SKM-1 treated with dmso at 0.1 percent for 144 hours (cell line): ENCODE results near the gene PSMB1.
"Not testable (repeated sequence)": the region's sequence is repeated elsewhere in the genome, so short reads cannot be mapped to it uniquely, and the experiment has no call there.

Source experiments
- DNase-seq: peaks from one replicate; lab custom pipeline; 2025; ENCODE audit not compliant: unreplicated experiment; lab: John Stamatoyannopoulos, UW

The PSMB1 gene

GRCh38 chr6:170504479-170504878 is 48.6 kb downstream of the PSMB1 start:
- no peak for DNase-seq

- no peak for DNase-seq
Observed at GRCh38 chr6:170503414-170503761, 49.7 kb downstream of the PSMB1 start.

DNA sequence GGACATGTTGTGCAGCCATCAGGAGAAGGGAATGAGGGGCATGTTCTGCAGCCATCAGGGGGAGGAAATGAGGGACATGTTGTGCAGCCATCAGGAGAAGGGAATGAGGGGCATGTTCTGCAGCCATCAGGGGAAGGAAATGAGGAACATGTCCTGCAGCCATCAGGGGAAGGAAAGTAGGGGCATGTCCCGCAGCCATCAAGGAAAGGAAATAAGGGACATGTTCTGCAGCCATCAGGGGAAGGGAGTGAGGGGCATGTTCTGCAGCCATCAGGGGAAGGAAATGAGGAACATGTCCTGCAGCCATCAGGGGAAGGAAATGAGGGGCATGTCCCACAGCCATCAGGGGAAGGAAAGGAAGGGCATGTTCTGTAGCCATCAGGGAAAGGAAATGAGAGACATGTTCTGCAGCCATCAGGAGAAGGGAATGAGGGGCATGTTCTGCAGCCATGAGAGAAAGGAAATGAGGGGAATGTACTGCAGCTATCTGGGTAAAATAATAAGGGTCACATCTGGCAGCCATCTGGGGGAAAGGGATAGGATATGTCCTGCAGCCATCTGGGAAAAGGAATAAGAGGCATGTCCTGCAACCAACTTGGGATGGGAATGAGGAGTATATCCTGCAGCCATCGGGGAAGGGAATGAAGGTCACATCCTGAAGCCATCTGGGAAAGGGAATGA is 50.2 kb downstream of the PSMB1 start:
- not testable (repeated sequence) for DNase-seq

- not testable (repeated sequence) for DNase-seq
Observed at GRCh38 chr6:170502268-170502667, 50.8 kb downstream of the PSMB1 start.

GRCh38 chr6:170500955-170501590 is 52.0 kb downstream of the PSMB1 start:
- DNase-seq, result no peak

DNA sequence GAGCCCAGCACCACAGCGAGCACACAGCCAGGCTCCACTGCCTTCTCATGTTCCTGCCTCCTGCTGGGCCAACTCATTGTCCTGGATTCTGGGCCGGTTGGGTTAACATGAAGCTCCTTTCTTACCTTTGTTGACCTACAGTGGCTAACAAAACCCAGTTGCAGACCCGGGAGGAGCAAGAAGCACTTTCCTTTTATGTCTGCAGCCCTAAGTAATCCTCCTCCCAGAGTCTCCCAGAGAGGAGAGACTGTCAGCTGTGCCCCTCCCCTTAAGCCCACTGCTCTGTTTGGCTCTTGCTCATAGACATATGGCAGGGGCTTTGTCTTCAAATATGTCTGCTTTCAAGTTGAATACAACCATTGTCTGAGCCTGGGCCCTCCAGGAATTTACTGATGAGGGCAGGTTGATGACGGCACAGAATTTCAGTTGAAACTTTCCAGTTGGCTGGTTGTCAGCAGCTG is 55.2 kb downstream of the PSMB1 start:
- DNase-seq, result no peak

GRCh38 chr6:170493354-170493753 is 59.8 kb downstream of the PSMB1 start:
- no peak for DNase-seq

DNA sequence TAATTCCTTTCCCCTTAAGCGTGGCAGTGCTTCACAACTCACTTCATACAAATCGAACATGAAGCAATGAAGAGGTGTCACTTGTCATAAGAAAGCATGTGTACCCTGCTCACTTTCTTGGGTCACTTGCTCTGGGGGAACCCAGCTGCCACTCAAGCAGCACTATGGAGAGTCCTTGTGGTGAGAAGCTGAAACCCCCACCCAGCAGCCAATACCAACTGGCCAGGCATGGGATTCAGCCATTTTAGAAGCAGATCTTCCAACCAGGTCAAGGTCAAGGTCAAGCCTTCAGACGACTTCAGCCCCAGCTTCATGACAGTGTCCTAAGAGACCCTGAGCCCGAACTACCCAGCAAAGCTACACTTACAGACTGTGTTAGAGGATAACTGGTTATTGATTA is 62.8 kb downstream of the PSMB1 start:
- DNase-seq, result no peak

GRCh38 chr6:170489836-170490235 is 63.3 kb downstream of the PSMB1 start:
- DNase-seq, result no peak

- no peak for DNase-seq
Observed at GRCh38 chr6:170487707-170488329, 65.3 kb downstream of the PSMB1 start.

DNA sequence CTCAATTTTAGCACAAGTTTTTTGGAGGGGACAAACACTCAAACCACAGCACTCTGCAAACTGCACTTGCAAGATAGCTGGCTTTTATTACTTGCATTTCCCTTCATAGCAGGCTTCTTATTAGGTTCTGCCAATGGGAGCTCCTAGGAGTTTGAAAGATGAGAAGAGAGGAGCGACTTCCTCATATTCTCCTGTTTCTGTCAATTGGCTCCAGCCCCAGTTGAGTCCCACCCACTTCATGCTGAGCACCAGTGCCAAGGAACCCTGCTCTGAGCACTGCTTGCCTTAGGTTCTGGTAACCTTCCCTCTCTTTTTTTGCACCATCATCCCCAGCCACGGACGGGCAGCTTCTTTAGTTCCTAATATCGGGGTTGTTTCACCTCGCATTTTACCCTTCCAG is 67.9 kb downstream of the PSMB1 start:
- peak; percentile 20 for DNase-seq
